Retinal pigment epithelial cell (primary cell): ENCODE data around the gene RACGAP1.

ENCODE experiments used
- DNase-seq: peaks from one replicate; pipeline ENCODE4 v3.0.0-alpha.2; 2010; ENCODE audit warnings: low read depth
- H3K4me3 ChIP-seq: 2 replicates; pipeline ENCODE4 v1.5.1; 2011; ENCODE audit warnings: mild to moderate bottlenecking, low read length, control low read depth, moderate library complexity
- TF ChIP-seq, protein P1 (sequence below): conservative IDR thresholded peaks from 2 replicates; pipeline ENCODE4 v1.5.1; 2011; ENCODE audit warnings: low read depth, low read length, control low read depth, inconsistent platforms

RACGAP1 gene

DNA sequence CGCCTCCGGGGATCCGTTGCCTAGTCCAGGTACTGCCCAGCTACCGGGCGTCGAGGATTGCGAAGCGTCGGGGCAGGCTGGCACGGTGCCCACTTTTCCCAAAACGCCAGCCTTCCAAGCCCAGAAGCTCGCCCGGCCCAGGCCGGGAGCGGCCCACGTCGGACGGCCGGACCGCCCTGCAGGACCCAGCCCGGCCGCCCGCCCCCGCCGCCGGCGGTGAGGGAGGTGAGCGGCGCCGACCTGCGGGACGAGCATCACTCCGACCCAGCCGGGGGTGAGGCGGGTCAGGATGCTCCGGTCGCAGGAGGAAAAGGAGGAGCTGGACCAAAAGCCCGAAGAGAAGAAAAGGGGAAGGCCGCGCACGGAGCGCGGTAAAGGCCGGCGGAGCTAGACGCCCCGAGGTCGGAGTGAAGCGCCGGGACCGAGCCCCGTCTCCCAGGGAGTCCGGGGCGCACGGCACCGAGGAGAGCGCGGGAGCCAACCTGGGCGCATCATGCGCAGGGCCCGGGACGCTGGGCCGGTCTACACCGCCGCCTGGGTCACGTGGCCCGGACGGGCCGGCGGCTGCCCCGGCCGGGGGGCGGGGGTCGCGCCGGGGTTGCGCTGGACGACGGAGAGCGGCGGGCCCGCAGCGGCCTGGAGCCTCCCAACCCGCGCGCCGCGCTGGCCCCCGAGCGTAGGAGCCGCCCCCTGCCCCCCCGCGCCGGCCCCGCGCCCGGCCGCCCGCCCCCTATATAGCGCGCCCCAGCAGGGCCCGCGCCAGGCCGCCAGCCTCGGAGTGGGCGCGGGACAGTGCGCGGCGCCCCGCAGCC lies 64.0 kb downstream of the RACGAP1 start, which contains the start of gene AQP5:
AQP5 (plus strand) TSS at position 762 of the 812 bp plus-strand sequence. CDS start 146 bp downstream, outside the sequence.
- DNase-seq, result no peak
- TF ChIP-seq, protein P1, sequence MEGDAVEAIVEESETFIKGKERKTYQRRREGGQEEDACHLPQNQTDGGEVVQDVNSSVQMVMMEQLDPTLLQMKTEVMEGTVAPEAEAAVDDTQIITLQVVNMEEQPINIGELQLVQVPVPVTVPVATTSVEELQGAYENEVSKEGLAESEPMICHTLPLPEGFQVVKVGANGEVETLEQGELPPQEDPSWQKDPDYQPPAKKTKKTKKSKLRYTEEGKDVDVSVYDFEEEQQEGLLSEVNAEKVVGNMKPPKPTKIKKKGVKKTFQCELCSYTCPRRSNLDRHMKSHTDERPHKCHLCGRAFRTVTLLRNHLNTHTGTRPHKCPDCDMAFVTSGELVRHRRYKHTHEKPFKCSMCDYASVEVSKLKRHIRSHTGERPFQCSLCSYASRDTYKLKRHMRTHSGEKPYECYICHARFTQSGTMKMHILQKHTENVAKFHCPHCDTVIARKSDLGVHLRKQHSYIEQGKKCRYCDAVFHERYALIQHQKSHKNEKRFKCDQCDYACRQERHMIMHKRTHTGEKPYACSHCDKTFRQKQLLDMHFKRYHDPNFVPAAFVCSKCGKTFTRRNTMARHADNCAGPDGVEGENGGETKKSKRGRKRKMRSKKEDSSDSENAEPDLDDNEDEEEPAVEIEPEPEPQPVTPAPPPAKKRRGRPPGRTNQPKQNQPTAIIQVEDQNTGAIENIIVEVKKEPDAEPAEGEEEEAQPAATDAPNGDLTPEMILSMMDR, result no peak
- H3K4me3 ChIP-seq, result peak within 1 kb of the TSS; percentile 23

DNA sequence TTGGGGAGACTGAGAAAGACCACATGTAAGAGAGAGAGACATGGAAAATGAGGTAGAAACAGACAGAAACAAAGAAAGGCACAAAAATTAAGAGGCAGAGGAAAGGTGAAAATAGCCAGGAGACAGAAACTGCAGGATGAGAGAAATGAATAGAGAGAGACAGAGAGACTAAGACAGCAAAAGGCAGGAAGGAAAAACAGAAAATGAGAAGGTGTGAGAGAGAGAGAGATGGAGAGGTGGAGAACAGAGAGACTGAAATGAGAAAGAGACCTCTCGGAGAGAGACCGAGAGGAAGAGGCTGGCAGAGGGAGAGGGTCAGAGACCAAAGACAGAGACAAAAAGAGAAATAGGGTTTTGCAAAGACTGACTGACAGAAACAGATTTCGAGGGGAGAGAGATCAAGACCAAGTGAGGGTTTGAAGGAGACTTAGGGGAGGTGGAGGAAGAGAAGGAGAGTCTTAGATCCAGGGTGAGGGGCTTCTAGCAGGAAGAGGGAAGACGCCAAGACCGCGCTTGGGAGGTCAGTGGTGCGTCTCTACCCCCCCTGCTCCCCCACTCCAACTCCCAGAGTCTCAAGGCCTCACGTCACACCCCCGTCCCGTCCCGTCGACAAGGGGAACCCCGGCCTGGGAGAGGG lies 64.7 kb downstream of the RACGAP1 start:
- H3K4me3 ChIP-seq, result no peak overlapping the region
- TF ChIP-seq, protein P1, result no peak

DNA sequence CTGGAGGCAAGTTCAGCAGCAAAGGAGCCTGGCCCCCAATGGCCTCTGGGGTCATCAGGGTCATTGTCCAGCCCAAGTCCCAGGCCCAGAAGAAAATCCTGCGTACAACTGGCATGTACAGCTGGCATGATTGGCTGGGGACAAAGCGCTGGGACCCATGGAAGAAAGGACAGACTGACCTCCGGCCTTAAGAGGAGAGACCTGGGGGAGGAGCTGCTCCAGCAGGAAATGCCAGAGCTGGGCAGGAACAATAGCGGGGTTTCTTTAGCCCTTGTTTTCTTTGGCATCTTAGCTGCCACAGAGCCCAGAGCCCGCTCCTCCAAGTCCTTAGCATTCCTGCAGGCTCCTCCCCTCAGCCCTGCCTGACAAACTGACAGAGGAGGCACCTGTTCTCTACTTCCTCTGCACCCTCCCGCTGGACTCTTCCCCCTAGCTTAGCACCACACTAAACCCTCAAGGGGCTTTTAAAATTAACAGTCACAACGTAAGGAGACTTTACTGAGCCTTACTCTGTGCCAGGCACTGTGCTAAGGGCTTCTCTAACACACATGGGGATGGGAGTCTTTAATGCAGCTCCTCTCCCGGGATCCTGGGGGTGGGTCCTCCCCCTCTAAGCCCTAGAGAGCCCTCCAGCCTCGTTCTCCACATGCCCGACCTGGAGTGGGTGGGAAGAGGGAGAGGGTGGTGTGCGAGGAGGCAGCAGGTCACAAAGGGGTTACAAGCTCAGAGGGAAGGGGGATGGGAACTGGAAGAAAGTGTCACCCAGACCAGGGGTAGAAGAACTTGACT lies 65.4 kb downstream of the RACGAP1 start:
- TF ChIP-seq, protein P1, result no peak
- H3K4me3 ChIP-seq, result no peak overlapping the region
- peak; percentile 80 for DNase-seq

More for the DNA sequence above, 64.7 kb downstream of the RACGAP1 start:
- no peak for DNase-seq

DNA sequence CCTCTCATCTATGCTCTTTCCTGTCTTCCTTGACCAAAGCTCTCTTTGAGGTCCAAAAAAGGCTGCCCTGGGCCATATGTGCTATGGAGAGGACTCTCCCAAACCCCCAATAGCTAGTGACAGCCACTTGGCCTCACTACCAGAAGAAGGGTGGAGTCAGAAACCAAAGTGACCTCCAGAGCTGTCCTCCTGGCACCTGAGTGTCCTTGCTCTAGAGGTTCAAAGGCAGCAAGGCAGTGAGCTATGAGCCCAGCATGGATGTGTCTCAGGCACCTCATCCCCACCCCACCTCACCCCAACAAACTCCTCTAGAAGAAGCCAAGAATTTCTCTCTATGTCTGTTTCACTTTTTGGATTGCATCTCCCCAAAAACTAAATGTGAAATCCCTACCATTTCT lies 67.7 kb downstream of the RACGAP1 start:
- DNase-seq, result no peak
- no peak overlapping the region for H3K4me3 ChIP-seq
- TF ChIP-seq, protein P1, result no peak

DNA sequence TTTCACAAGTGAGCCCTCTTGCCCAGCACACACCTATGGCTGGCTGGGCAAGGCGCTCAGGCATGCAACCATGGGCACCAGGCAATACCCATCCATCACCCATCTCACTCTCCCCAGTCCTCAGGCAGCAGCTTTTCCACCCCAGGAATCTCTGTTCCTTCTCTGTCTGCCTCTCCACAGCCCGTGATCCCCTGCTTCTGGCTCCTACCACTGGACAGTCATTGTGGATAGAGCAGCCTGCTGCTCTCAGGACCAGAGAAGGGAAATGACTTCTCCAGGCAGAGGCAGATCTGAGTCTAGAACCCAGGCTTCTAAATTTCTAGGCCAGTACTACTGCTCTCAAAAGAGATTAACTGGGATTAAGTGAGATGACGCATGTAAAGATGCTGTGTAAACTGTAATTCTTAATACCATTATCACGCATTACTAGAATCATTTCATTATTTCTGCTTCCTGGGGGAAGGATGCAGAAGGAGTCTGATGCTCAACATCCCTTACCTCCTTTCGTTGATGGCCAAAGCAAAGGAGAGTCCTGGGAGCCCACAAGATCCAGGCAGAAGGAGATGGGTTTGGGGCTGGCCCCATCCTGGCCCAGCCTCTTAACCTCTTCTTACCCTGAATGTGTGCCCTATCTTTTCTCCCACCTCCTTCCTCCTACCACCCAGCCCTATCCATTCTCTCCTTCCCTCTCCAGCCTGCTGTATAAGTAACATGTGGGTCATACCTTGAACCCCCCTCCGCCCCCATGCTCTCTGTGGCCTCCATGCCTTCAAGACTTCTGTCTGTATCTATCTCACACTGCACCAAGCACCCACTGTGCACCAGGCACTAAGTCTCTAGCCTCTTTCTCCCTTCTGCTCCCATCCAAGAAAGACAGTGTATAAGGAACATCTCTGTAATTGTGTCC lies 68.4 kb downstream of the RACGAP1 start:
- H3K4me3 ChIP-seq, result no peak overlapping the region
- TF ChIP-seq, protein P1, result no peak
- DNase-seq, result peak; percentile 62
